Hindlimb muscle (tissue), 1 donor: Measurements from ENCODE around the gene CYP2W1. TPM values are rescaled to one million over a fixed set of nuclear protein-coding genes. Genes with fewer than 3 reads are reported as not detected.

ENCODE experiments used
- DNase-seq: peaks from one replicate; pipeline ENCODE4 v3.0.0-alpha.2; 2013
- polyA plus RNA-seq: library from polyadenylated mRNA; unstranded; fragments of 120-200 nt; gene quantifications from one replicate; pipeline ENCODE4 v1.2.1, GENCODE V29; 2013; ENCODE audit not compliant: insufficient read length

The CYP2W1 gene
- polyA plus RNA-seq, 1 donor, result 1.7 TPM

DNA sequence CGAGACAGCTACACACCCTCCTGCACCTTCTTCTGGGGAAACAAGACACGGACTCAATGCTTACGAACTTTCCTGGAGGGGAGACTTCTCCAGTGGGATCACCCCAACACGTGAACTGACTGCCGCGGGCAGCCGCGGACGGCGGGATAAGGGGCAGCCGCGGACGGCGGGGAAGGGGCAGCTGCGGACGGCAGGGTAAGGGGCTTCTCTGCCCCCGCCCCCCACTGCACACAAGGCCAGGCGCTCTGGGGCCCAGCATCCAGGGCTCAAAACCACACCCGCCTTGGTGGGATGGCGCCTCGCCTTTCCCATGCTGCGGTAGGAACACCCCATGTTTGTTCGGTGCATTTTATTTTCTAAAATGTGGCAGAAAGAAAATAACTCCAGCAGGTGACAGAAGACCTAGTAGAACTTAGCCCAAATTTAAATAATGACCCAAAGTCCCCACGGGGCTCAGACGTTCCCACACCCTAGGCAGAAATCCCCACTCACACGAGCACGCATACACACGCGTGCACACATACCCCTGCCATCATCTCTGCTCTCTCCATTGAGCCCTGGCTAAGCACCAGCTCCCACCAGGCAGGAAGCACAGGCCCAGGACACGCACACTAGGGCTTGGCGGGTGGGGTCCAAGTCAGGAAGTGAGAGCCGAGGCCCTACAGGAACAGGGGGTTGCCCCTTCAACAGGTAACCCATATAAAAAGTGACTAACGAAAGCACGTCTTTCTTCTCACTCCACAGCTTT, 34.8 kb downstream of the CYP2W1 start:
- no peak for DNase-seq

- DNase-seq, result no peak
These were observed 35.3 kb downstream of the CYP2W1 start for GRCh38 chr7:1018334-1018695.

- no peak for DNase-seq
These were observed 36.3 kb downstream of the CYP2W1 start for GRCh38 chr7:1019255-1019785.

GRCh38 chr7:1019789-1020610, 37.0 kb downstream of the CYP2W1 start:
- DNase-seq, result no peak

- DNase-seq, result no peak
These were observed 37.9 kb downstream of the CYP2W1 start for GRCh38 chr7:1020849-1021251.

DNA sequence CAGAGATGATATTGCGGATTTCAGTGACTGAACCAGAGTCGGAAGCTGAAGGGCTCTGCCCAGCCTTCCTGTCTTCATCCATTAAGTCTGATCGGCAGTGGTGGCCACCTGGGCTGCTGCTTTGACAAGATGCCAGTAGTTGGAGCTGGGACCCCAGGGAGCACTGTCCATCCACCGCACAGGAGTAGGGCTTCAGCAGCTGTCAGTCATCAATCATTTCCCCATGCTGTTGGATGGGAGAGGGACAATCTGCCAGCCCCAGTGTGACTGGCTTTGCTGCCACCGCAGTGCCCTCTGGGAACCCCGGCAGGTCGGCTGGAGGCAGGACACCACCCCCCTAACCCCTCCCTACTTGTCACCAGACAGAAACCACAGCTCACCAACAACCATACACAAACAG, 38.4 kb downstream of the CYP2W1 start:
- DNase-seq, result no peak

- DNase-seq, result no peak
These were observed 39.0 kb downstream of the CYP2W1 start for GRCh38 chr7:1021931-1022330.

GRCh38 chr7:1022356-1022755, 39.4 kb downstream of the CYP2W1 start:
- DNase-seq, result no peak

DNA sequence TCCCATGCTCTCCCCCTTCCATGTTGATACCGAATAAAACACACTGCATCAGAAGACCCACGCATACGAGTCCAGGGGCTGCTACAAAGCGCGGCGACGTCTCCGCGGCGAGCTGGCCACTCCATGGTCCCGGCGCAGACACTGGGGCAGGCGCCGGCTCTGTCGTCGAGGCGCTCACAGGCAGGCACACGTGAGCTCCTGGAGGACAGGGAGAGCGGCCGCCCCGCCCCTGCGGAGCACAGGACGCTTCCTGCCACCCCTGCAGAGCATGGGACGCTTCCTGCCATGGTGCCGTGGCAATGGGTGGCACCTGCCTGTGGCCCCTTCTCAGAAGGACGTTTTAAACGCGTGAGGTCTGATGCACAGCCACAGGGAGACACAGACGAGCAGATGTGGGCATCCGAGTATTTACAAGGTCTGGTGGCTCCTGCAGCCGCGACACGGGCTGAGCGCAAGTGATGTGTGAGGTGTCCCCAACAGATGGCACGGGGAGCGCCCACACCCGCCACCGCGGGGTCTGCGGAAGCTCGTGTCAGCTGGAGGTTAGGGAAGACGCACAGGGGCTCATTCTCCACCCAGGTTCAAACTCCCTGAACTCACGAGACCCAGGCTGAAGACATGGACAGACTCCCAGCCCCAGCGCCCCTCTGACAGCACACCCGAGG, 40.0 kb downstream of the CYP2W1 start:
- DNase-seq, result no peak

DNA sequence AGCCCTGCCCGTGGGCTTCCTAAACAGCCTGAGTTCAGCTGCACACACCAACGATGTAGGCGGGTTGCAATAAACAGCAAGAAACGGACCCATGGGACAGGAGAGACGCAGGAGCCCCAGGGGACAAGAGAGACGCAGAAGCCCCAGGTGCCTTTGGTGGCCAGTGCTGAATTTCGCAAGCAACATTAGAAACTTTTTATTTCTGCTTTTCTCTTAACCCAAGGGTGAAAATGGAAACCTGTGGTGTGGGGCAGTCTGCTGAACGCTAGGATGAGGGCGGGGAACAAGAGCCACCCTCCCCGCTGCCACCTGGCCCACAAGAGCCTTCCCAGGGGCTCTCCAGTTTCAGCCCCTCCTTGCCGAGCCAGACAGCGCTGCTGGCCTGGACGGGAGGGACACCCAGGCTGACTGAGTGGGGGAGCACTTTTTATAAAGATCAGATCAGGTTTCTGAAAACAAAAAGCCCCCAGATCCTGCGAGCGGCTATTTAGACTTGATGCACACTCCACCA, 41.4 kb downstream of the CYP2W1 start:
- no peak for DNase-seq

DNA sequence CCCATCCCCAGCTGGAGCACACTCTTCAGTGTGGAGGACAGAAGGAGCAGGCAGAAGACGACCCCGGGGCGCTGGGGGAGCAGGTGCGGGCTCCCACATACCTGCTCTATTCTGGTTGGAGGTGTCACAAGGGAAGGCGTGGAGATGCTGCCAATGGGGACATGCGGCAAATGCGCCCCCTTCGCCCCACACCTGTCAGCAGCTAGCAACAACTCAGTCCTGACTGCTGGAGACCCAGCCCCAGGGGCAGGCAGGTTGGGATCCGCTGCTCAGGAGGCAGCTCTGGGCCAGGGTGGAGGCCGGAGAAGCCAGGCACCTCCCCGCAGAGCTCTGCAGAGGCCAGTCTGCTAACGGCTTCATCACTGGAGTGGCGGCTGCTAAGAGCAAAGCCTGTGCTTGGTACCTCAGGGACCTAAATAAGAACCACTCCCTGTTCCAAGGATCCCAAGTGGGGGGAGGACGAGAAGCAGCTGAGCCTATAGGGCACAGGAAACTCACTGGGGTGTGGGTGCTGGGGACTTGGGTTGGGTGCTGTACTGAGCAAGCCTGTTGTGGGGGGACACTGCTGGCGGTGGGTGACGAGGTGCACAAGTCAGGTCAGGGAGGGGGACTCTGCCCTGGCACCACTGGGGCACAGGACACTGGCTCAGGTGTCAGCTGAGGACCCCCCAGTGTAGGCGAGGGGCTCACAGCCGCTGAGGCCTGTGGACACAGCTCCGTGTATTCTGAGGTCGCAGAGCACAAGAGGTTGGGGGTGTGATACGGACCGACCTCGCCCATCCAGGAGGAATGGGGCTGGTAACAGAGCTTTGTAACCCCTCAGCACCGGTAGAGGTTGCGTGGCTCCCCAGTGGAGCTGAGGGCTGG, 42.1 kb downstream of the CYP2W1 start:
- DNase-seq, result no peak

GRCh38 chr7:1025743-1026581, 43.0 kb downstream of the CYP2W1 start:
- DNase-seq, result peak; percentile 38

GRCh38 chr7:1026721-1027161, 43.8 kb downstream of the CYP2W1 start:
- DNase-seq, result no peak

- peak; percentile 56 for DNase-seq
These were observed 44.5 kb downstream of the CYP2W1 start for GRCh38 chr7:1027242-1028043.

- peak; percentile 95 for DNase-seq
These were observed 45.2 kb downstream of the CYP2W1 start for GRCh38 chr7:1028044-1028770.

- DNase-seq, result peak; percentile 80
These were observed 46.0 kb downstream of the CYP2W1 start for GRCh38 chr7:1028775-1029636.

DNA sequence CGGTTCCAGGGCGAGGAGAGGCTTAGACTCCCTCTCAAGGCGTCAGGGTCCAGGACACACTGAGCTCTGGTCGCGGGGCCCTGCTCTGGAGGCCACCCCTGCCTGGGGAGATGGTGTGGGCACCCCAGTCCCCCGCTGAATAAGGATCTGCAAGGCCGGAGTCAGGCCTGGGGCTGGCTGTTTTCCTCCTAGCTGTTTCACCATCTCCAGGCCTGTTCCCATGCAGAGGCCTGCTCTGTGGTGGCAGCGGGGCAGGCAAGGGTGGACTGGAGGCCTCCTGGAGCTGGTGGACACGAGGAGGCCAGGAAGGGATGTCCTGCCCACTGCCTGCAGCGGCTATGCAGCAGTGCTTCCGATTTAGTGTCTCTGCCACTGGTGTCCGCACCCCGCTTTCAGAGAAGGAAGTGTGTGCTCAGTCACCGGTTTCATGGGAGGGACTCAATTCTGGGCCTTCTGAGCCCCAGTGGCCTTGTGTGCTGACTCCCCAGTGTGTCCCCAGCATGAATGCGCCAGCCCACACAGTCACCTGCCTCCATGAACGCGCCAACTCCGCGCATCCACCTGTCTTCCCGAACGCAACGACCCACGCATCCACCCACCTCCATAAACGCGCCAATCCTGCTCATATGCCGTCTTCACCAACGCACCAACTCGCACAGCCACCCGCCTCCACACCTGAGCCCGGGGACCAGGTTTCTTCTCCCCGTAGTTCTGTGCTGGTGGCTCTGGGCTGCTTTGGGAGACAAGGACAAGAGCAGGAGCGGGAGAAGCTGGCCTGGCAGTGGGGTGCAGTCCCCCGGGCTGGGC, 46.9 kb downstream of the CYP2W1 start:
- DNase-seq, result no peak
